ENCODE results near the gene BICDL2.

BICDL2 gene

DNA sequence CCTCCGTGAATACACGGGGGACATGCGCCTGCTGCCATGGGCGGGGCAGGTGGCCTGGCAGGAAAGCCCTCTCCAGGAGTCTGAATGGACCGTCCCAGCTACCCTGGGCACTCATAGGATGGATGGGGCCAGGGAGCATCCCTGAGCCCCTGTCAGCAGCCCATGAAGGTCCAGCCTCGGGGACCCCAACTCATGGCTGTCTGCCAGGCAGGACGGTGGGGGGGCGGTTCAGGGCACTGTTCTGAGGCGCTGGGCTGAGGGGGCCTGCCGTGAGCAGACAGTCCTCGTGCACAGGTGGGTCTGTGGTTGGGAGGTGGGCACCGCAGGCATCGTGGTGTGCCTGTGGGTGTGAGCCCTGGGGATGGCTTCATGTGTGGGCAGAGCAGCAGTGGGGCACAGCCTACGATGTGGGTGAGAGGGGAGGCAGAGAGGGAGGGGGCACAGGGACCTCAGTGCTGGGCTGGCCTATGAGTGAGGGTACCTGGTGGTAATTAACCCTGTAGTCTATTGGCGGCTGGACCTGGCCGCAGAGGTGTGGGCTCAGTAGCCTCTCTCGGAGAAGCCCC lies 50.0 kb downstream of the BICDL2 start:
- peaks cover 6% of the 10 kb centered on the region for H3K4me1 Mint-ChIP-seq (ENCODE audit: low read depth)
- peaks cover 7% of the 10 kb centered on the region for H3K27me3 Mint-ChIP-seq (ENCODE audit: low read depth)
- peaks cover under 1% of the 10 kb centered on the region for H3K36me3 Mint-ChIP-seq (ENCODE audit: low read depth)
- no peak overlapping the region for H3K27ac Mint-ChIP-seq
- H3K9me3 Mint-ChIP-seq, result no peaks in the 10 kb centered on the region
- no peak overlapping the region for H3K4me3 Mint-ChIP-seq

DNA sequence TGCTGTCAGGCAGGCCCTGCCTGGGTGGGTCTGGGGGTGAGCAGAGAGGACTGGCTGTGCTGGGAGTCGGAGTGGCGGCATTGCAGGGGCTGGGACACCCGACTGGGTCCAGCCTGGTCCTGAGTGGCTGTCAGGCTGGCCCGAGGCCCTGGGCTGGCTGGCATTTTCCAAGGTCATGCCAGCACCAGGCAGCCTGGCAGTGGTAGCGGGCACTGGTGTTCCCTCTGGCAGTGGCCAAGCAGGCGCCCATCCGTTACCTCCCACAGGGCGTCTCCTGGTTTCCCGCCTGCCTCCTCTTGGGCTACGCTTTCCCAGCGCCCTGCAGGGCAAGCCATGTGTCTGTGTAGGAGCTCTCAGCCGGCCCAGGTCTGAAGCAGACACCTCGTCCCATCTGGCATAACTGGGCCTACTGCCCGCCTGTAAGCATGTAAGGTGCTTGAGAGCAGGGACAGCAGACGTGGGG lies 50.8 kb downstream of the BICDL2 start:
- Mint-ChIP-seq H3K27ac (no peak overlapping the region), H3K9me3 (no peaks in the 10 kb centered on the region), H3K27me3 (ENCODE audit: low read depth) (peaks cover 7% of the 10 kb centered on the region)

DNA sequence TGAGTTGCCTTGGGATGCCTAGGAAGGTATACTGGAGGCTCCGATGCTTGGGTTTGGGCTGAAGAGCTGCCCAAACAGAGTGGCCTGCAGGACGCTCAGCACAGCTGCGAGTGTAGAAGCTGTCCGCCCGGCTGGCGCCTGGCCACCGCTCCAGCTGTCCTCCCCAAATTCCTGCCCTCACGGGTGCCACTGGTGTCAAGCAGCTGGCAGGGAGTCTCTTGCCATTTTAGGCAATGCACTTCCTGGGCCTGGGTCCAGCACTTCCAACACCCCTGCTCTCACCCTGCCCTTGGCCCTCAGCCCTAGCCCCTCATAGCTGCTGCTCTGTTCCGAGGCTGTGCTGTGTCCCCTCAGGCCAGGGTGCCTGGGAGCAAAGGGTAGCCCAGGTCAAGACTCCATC lies 51.3 kb downstream of the BICDL2 start:
- Mint-ChIP-seq H3K4me3 (no peak overlapping the region), H3K36me3 (ENCODE audit: low read depth) (peaks cover 1% of the 10 kb centered on the region), H3K27ac (no peak overlapping the region), H3K9me3 (no peaks in the 10 kb centered on the region), H3K27me3 (ENCODE audit: low read depth) (peaks cover 7% of the 10 kb centered on the region), H3K4me1 (ENCODE audit: low read depth) (peaks cover 9% of the 10 kb centered on the region)

More for the DNA sequence above, 50.8 kb downstream of the BICDL2 start:
- H3K4me3 Mint-ChIP-seq, result no peak overlapping the region
- H3K4me1 Mint-ChIP-seq (ENCODE audit: low read depth), result peaks cover 9% of the 10 kb centered on the region
- peaks cover 1% of the 10 kb centered on the region for H3K36me3 Mint-ChIP-seq (ENCODE audit: low read depth)

DNA sequence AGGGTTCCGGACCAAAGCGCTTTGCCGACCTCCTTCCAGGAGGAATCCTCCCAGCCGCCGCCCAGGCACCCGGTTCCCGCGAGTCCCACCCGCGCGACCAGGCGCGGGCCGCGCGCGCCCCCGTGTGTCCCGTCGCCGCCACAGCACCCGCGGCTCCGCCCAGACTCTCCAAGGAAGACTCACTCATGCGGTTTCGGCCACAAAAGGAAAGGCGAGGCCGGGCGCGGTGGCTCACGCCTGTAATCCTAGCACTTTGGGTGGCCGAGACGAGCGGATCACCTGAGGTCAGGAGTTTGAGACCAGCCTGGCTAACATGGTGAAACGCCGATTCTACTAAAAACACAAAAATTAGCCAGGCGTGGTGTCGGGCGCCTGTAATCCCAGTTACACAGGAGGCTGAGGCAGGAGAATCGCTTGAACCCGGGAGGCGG lies 53.0 kb downstream of the BICDL2 start:
- Mint-ChIP-seq H3K27me3 (ENCODE audit: low read depth) (peaks cover 7% of the 10 kb centered on the region), H3K4me3 (peak overlapping the region; percentile 48), H3K4me1 (ENCODE audit: low read depth) (peaks cover 9% of the 10 kb centered on the region), H3K27ac (no peak overlapping the region), H3K36me3 (ENCODE audit: low read depth) (peaks cover 1% of the 10 kb centered on the region), H3K9me3 (no peaks in the 10 kb centered on the region)

DNA sequence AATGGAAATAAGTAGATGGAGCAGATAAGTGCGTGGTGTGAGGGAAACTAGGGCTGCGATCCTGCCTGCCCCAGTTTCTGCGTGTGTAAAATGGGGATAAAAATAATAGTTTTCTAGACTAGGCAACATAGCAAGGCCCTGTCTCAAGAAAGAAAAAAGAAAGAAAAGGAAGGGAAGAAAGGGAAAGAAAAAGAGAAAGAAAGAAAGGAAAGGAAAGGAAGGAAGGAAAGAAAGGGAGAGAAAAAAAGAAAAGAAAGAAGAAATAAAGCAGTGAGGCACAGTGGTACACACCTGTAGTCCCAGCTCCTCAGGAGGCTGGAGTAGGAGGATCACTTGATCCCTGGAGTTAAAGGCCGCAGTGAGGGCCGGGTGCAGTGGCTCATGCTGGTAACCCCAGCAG lies 54.3 kb downstream of the BICDL2 start:
- peak overlapping the region; percentile 12 for H3K27ac Mint-ChIP-seq
- peaks cover 1% of the 10 kb centered on the region for H3K36me3 Mint-ChIP-seq (ENCODE audit: low read depth)
- no peaks in the 10 kb centered on the region for H3K9me3 Mint-ChIP-seq
- peaks cover 7% of the 10 kb centered on the region for H3K27me3 Mint-ChIP-seq (ENCODE audit: low read depth)
- H3K4me3 Mint-ChIP-seq, result peak overlapping the region; percentile 16
- peaks cover 12% of the 10 kb centered on the region for H3K4me1 Mint-ChIP-seq (ENCODE audit: low read depth)

DNA sequence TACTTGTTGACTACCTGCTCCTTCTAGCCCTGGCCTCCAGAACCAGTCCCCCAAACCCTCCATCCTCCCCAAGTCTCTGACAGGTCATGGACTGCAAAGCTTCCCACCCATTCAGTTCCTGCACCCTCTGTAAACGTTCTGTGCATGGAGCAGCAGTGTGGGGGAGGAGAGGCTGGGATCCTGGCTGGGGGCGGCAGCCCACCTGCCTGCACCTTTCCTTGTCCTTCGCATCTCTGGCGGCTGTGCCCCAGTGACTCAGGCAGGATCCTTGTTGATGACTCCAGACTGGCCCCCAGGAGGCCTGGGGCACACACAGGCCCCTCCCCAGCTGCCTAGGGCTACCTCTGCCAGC lies 54.9 kb downstream of the BICDL2 start:
- Mint-ChIP-seq H3K27ac (peak overlapping the region; percentile 67), H3K9me3 (no peaks in the 10 kb centered on the region), H3K27me3 (ENCODE audit: low read depth) (peaks cover 7% of the 10 kb centered on the region), H3K36me3 (ENCODE audit: low read depth) (peaks cover 1% of the 10 kb centered on the region), H3K4me1 (ENCODE audit: low read depth) (peaks cover 12% of the 10 kb centered on the region), H3K4me3 (peak overlapping the region; percentile 81)

DNA sequence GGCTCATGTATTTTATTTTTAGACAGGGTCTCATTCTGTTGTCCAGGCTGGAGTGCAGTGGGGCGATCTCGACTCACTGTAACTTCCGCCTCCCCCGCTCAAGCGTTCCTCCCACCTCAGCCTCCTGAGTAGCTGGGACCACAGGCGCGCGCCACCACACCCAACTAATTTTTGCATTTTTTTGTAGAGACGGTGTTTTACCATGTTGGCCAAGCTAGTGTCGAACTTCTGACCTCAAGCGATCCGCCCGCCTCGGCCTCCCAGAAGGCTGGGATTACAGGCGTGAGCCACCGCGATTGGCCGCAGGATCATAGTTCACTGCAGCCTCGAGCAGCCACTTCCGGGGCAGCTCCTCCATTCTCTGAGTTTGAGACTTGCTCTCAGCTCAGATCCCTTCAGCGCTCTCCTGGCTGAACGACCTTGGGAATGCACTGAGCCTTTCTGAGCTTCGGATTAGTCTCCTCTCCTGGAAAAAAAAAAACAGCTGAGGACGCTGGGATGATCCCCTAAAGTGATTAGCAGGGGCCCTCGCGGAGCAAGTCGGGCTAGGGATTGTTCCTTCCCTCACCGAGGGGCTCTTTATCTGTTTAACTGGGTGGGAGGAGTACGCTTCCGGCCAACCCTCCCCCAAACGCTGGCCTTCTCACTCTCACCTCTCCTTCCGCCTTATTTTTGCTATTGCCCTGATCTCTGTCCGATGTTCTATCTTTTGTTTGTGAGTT lies 55.4 kb downstream of the BICDL2 start:
- H3K27ac Mint-ChIP-seq, result peak overlapping the region; percentile 83
- H3K9me3 Mint-ChIP-seq, result no peaks in the 10 kb centered on the region
- peak overlapping the region; percentile 84 for H3K4me3 Mint-ChIP-seq
- H3K4me1 Mint-ChIP-seq (ENCODE audit: low read depth), result peaks cover 12% of the 10 kb centered on the region
- H3K36me3 Mint-ChIP-seq (ENCODE audit: low read depth), result peaks cover 1% of the 10 kb centered on the region
- H3K27me3 Mint-ChIP-seq (ENCODE audit: low read depth), result peaks cover 7% of the 10 kb centered on the region

DNA sequence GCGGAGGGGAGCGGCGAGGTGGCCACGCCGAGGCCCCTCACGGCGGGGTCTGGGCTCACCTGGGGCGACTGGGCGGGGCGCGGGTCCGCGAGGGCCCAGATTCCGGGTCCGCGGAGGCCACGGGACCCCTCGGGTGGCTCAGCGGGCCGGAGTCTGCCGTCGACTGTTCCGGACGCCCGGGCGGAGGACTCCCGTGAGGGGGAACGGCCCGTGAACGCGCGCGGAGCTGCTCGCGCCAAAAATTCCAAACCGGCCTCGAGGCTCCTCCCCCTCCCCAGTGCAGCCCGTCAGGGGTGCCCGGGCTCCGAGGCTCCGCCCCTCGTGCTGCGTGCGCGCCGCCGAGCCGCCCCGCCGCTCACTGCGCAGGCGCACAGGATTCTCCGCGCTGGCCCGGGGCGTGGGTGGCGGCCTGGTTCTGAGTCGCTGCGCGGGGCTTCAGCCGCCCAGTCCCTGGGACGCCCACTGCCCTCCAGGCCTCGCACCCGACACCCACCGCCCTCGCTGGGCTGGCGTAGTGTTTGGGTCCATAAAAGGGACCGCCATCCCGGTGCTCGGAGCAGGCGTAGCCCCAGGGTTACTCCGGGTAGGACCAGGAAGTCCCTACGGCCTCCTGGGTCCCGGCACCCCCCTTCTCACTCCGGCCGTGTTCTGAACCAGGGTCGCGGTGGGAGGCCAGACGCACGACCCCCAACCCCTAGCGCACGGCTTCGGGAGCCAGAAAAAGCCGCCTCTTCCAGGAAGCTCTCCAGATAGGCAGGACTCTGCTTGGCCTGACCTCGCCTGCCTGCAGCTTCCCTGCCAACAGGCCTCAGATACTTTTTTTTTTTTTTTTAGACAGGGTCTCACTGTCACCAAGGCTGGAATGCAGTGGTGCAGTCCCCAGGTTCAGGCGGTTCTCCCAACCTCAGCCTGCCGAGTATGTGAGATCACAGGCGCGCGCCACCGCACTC lies 56.2 kb downstream of the BICDL2 start, which contains the start of gene PKMYT1:
TSS of gene PKMYT1 (minus strand) at position 220 of the 950 bp plus-strand sequence. CDS start 789 bp downstream, outside the sequence.
- Mint-ChIP-seq H3K36me3 (ENCODE audit: low read depth) (peaks cover 1% of the 10 kb centered on the region), H3K27me3 (ENCODE audit: low read depth) (peaks cover 7% of the 10 kb centered on the region), H3K9me3 (no peaks in the 10 kb centered on the region), H3K4me3 (peak within 1 kb of the TSS; percentile 91), H3K27ac (peak within 1 kb of the TSS; percentile 83), H3K4me1 (ENCODE audit: low read depth) (peaks cover 12% of the 10 kb centered on the region)

DNA sequence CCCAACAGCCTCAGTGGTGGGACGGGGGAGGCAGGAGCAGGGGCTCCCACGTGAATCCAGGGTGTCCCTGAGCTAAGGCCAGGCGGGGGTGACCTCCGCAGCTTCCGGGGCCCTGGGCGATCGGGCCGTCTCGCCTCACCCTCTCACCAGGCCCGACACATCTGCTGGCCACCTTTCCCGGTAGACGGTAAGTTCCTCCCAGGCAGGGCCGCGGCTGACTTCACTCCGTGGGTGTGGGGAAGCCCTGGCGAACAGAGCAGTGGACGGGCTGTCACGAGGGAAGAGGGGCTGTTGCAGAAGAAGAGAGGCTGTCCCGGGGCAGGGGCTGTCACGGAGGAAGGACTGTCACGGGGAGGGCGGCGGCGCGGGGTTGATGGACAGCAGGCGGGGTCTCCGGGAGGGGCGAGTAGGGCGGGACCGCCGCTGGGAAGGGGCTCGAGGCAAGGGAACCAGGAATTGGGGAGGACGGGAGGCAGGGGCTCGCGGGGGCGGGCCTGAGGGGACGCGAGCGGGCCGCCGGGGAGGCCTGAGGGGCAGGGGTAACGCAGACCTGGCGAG lies 57.0 kb downstream of the BICDL2 start:
- peaks cover 7% of the 10 kb centered on the region for H3K27me3 Mint-ChIP-seq (ENCODE audit: low read depth)
- H3K27ac Mint-ChIP-seq, result peak overlapping the region; percentile 79
- peak overlapping the region; percentile 91 for H3K4me3 Mint-ChIP-seq
- peaks cover 12% of the 10 kb centered on the region for H3K4me1 Mint-ChIP-seq (ENCODE audit: low read depth)
- no peaks in the 10 kb centered on the region for H3K9me3 Mint-ChIP-seq
- peaks cover 1% of the 10 kb centered on the region for H3K36me3 Mint-ChIP-seq (ENCODE audit: low read depth)

All from T-helper 1 cell treated with Interleukin-12 subunit alpha and Interleukin-12 subunit beta and Interleukin-4 antibody, amounts not matched to agents 30 μg/mL and 1 μg/mL, for 36 hours (primary cell).